Nephron progenitor cell (in vitro differentiated cells): Measurements from ENCODE around the gene CNOT3.
A peak's percentile ranks its signal among the peaks of the same experiment; 100 is the strongest.

Source experiments
- DNase-seq: peaks from one replicate; pipeline ENCODE4 v3.0.0; 2021
- H3K27ac Mint-ChIP-seq: 2 replicates; pipeline ENCODE4 v1.8.0; 2021; ENCODE audit warnings: mild to moderate bottlenecking, moderate library complexity, mixed read lengths
- H3K27me3 Mint-ChIP-seq: 2 replicates; pipeline ENCODE4 v1.8.0; 2021; ENCODE audit warnings: mild to moderate bottlenecking, low read depth, mixed read lengths; ENCODE audit not compliant: poor library complexity
- H3K36me3 Mint-ChIP-seq: 2 replicates; pipeline ENCODE4 v1.8.0; 2021; ENCODE audit warnings: low read depth, mixed read lengths
- H3K4me1 Mint-ChIP-seq: 2 replicates; pipeline ENCODE4 v1.8.0; 2021; ENCODE audit warnings: mixed read lengths
- H3K4me3 Mint-ChIP-seq: 2 replicates; pipeline ENCODE4 v1.8.0; 2021; ENCODE audit warnings: mild to moderate bottlenecking, moderate library complexity, mixed read lengths
- H3K9me3 Mint-ChIP-seq: 2 replicates; pipeline ENCODE4 v1.8.0; 2021; ENCODE audit warnings: mild to moderate bottlenecking, moderate library complexity, mixed read lengths
- TF ChIP-seq, protein P1 (sequence below): fragments of 200-600 bp; sonication (generic); IDR thresholded peaks from 2 replicates; pipeline ENCODE4 v1.5.0; 2021; ENCODE audit warnings: antibody characterized with exemption

The CNOT3 gene

DNA sequence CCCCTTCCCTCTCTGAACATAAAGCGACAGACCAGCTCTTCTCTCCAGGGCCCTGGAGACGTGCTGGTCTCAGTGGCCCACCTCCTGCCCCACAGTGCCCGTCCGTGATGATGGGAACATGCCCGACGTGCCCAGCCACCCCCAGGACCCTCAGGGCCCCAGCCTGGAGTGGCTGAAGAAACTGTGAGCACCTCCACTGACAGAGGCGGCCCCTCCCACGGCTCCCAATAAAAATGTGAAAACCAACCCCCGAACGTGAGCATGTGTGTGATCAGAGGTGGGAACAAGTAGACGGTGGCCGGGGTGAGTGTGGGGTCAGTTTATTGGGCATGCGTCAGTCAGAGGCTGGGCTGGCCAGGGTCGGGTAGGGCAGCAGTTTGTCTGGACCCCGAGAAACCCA is 30.8 kb upstream of the CNOT3 start:
- peak overlapping the region; percentile 60 for H3K27ac Mint-ChIP-seq
- DNase-seq = no peak
- H3K27me3 Mint-ChIP-seq = no peaks in the 10 kb centered on the region
- TF ChIP-seq, protein P1, sequence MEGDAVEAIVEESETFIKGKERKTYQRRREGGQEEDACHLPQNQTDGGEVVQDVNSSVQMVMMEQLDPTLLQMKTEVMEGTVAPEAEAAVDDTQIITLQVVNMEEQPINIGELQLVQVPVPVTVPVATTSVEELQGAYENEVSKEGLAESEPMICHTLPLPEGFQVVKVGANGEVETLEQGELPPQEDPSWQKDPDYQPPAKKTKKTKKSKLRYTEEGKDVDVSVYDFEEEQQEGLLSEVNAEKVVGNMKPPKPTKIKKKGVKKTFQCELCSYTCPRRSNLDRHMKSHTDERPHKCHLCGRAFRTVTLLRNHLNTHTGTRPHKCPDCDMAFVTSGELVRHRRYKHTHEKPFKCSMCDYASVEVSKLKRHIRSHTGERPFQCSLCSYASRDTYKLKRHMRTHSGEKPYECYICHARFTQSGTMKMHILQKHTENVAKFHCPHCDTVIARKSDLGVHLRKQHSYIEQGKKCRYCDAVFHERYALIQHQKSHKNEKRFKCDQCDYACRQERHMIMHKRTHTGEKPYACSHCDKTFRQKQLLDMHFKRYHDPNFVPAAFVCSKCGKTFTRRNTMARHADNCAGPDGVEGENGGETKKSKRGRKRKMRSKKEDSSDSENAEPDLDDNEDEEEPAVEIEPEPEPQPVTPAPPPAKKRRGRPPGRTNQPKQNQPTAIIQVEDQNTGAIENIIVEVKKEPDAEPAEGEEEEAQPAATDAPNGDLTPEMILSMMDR = no peak
- peaks cover 34% of the 10 kb centered on the region for H3K36me3 Mint-ChIP-seq
- H3K4me3 Mint-ChIP-seq = no peak overlapping the region
- H3K4me1 Mint-ChIP-seq = peaks cover 27% of the 10 kb centered on the region
- no peaks in the 10 kb centered on the region for H3K9me3 Mint-ChIP-seq

DNA sequence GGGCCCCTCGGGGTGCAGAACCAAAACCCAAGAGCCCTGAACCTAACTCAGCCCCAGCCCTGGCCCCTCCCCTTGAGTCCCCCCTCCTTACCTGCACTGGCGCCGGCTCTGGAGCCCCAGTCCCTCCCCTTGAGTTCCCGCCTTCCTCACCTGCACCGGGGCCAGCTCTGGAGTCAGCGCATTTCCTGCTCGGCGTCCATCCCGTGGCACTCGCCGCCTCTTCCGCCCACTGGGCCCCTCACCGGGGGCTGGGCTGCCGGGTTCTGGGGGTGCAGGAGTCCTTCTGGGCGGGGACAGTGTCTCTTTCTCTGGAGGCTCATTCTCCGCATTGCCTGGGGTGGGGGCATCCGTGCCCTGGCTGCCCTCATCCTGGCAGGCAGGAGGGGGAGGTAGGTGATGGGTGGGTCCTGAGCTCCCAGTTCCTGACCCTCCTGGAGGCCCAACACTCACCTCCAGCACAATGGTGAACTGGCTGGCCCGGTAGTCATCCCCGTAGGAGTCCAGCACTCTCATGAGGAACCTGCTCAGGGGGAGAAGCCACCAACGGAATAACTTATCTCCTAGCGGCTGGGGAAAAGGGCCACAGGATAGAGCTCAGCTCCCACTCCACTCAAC is 29.6 kb upstream of the CNOT3 start:
- Mint-ChIP-seq H3K9me3 (no peaks in the 10 kb centered on the region), H3K27me3 (no peaks in the 10 kb centered on the region), H3K27ac (no peak overlapping the region), H3K4me1 (peaks cover 21% of the 10 kb centered on the region), H3K36me3 (peaks cover 35% of the 10 kb centered on the region), H3K4me3 (no peak overlapping the region)
- TF ChIP-seq, protein P1 = no peak
- no peak for DNase-seq

DNA sequence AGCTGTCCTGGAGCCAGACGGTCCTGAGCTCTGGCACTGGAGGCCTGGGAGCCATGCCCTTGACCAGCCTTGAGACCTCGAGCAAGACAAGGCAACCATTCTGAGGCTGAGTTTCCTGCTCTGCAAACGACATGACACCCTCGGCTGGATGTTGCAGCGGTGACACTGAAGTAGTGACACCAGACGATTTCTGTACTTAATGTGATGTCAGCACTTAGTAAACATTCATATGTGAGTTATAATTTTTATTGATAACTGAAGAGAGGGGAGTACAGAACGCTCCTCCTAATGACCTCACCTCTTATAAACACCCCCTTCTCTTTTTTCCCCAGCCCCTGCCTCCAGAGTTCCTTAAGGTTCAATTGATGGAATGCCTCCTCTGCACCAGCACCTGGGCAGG is 29.1 kb upstream of the CNOT3 start:
- H3K27ac Mint-ChIP-seq = peak overlapping the region; percentile 91
- DNase-seq = no peak
- no peak overlapping the region for H3K4me3 Mint-ChIP-seq
- peaks cover 16% of the 10 kb centered on the region for H3K4me1 Mint-ChIP-seq
- no peaks in the 10 kb centered on the region for H3K9me3 Mint-ChIP-seq
- peaks cover 40% of the 10 kb centered on the region for H3K36me3 Mint-ChIP-seq
- H3K27me3 Mint-ChIP-seq = no peaks in the 10 kb centered on the region
- TF ChIP-seq, protein P1 = no peak

DNA sequence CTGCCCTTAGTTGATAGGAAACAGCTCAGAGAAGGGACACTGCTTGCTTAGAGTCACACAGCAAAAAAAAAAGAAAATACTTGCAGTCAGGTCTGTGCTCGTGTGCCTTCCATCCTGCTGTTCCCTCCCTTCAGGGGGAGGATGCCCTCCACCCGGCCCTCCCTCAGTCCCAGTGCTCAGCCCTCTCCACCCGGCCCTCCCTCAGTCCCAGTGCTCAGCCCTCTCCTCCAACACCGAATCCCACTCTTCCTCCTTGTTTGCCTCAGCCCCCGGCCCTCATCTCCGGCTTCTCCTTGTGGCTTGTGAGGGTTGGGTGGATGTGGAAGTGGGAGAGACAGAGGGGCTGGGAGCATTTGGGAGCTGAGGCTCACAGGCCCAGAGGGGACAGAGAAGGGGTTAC is 27.9 kb upstream of the CNOT3 start:
- no peak for DNase-seq
- Mint-ChIP-seq H3K27ac (peak overlapping the region; percentile 5), H3K27me3 (no peaks in the 10 kb centered on the region), H3K36me3 (peaks cover 40% of the 10 kb centered on the region), H3K9me3 (no peaks in the 10 kb centered on the region), H3K4me3 (no peak overlapping the region), H3K4me1 (peaks cover 26% of the 10 kb centered on the region)
- TF ChIP-seq, protein P1 = no peak

DNA sequence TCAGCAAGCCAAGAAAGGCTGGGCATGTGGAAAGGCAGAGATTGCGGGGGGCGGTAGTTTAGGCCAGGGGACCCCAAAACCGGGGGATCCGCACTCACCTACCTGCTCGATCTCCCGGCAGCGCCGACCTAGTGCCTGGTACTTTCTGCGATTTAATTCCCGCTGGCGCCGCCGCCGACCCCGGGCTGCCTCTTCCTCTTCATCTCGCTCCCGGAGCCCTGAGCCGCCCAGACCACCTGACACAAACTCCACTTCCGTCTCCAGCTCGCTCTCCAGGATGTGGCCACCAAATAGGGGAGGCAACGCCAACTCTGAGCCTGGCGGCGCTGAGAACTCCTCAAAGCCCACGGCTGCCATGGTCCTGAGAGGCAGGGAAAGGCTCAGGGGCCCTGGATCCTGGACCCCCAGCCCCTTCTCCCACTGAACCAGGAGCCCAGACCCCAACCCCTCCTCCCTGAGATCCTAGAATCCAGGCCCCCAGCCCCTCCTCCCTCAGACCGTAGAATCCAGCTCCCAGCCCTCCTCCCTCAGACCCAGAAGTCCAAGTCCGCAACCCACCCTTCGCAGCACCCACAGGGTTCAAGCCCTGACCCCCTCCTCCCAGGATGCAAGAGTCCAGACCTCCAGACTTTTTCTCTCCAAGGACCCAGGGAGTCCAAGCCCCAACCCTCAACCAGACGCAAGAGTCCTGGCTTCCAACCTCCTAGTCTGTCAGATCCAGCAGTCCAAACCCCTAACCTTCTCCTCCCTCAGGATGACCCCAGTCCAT is 23.0 kb upstream of the CNOT3 start:
- TF ChIP-seq, protein P1 = no peak
- DNase-seq = no peak
- peak overlapping the region; percentile 97 for H3K27ac Mint-ChIP-seq
- peaks cover 3% of the 10 kb centered on the region for H3K27me3 Mint-ChIP-seq
- H3K4me1 Mint-ChIP-seq = peaks cover 35% of the 10 kb centered on the region
- H3K9me3 Mint-ChIP-seq = no peaks in the 10 kb centered on the region
- peak overlapping the region; percentile 99 for H3K4me3 Mint-ChIP-seq
- H3K36me3 Mint-ChIP-seq = peaks cover 28% of the 10 kb centered on the region
